Omental fat pad (tissue), 4 donors: ENCODE measurements around the gene DMBX1. TPM values are rescaled to one million over a fixed set of nuclear protein-coding genes. Genes with fewer than 3 reads are reported as not detected.

Source experiments
- ATAC-seq: fragments of 150-250 bp; one replicate; pipeline ENCODE4 v1.9.1; 2016; ENCODE audit warnings: mild to moderate bottlenecking, moderate library complexity; ENCODE audit not compliant: low FRiP score
- DNase-seq: peaks from one replicate; pipeline ENCODE4 v3.0.0-alpha.2; 2019; ENCODE audit warnings: low spot score
- total RNA-seq, 4 donors: library from RNA; depleted of rRNA; stranded (reverse); fragments of >200 nt; gene quantifications; one replicate each; pipeline ENCODE4 v1.1.0, GENCODE V29; 2016
- TF ChIP-seq, protein P1 (sequence below), 3 donors: fragments of 450-650 bp; IDR thresholded peaks; one replicate each; pipeline ENCODE4 v1.5.1; 2016 to 2017; ENCODE audit warnings: antibody characterized with exemption in 3 of 3, mild to moderate bottlenecking in 3 of 3, moderate library complexity in 2 of 3

The DMBX1 gene
- total RNA-seq, 4 donors from 2014 or later, result not detected

DNA sequence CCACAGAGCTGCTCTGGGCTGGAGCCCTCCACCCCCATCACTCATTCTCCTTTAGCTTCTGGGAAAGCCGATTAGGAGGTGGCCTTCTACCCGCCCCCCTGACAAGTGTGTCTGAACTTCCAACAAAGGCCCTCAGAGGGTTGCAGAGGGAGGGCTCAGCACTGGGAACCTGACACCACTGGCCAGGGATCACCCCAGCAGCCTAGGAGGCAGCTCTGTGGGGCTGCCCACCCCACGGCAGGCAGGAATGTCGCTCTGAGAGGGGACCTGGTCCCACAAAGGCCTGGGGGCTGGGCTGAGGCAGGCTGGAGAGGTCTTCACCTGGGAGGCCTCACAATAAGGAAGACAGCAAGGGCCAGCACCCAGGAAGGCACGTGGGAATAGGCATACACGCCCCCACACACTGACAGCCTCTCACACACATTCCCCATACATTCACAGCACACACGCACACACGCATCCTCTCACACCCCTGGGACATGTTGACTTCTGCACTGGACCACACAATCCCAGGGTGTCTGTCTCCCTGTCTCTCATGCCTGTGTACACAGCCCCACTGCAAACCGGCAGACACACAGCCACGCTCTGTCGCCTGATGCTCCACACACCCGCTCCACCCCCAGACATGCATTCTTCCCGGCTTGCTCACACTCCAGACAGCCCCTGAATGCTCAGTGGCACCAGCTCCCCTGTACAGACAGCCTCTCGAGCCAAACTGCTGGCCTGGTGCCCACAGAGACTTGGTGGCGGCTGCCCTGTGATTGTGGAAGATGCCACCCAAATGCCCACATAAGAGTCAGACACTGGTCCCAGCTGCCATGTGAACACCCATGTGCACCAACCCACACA, 30.7 kb downstream of the DMBX1 start:
- no peak for ATAC-seq
- TF ChIP-seq, protein P1, sequence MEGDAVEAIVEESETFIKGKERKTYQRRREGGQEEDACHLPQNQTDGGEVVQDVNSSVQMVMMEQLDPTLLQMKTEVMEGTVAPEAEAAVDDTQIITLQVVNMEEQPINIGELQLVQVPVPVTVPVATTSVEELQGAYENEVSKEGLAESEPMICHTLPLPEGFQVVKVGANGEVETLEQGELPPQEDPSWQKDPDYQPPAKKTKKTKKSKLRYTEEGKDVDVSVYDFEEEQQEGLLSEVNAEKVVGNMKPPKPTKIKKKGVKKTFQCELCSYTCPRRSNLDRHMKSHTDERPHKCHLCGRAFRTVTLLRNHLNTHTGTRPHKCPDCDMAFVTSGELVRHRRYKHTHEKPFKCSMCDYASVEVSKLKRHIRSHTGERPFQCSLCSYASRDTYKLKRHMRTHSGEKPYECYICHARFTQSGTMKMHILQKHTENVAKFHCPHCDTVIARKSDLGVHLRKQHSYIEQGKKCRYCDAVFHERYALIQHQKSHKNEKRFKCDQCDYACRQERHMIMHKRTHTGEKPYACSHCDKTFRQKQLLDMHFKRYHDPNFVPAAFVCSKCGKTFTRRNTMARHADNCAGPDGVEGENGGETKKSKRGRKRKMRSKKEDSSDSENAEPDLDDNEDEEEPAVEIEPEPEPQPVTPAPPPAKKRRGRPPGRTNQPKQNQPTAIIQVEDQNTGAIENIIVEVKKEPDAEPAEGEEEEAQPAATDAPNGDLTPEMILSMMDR (IDR thresholded peaks at IDR 0.05), result no peak
- no peak for DNase-seq

DNA sequence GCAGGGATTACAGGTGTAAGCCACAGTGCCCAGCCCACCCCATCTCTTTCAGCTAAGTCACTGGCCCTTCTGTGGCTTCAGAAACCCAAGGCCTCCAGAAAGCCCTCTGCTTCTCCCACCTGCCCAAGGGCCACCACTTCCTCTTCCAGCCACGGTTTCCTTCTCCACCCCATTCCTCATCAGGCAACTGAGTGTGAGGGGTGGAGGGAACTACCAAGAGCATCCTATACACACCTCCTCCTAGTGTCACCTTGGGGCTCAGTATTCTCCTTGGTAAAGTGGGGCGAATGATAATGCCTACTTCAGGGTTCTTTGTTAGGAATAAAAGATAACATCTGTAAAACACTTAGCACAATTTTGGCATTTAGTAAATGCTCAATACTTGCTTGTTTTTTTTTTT, 31.8 kb downstream of the DMBX1 start:
- DNase-seq, result no peak
- TF ChIP-seq, protein P1 (IDR thresholded peaks at IDR 0.05), result no peak
- no peak for ATAC-seq

DNA sequence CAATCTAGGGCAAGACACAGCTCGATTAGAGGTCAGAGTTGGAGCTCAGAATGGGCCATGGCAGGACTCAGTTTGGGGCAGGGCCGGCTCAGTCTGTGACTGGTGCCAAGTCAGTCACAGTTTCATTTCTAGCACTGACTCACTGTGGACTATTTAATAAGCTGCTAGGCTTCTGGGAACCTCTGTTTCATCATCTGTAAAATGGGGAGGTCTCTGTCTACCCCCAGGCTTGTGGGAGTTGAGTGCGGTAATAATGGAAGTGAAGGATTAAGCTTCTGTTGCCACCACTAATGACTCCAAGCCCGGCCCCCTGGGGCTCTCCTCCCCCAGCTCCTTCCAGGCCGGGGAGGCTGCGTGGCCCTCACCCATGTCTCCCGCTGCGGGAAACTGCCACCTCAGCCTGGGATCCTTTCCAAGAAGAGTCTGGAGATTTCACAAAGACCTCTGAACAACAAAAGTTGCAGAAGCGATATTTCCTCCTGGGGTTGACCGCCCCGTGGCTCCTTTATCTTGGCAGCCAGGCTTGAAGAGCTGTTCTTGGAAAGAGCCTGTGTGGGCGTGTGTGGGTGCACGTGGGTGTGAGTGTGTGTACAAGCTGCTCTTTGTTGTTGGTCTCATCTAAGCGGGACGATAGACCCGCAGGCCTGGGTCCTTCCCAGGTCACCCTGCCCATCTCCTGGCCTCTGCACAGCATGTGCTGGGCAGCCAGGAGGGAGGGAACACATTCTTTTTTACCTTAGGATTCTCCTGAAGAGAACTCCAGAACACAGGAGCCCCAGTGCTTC, 32.7 kb downstream of the DMBX1 start:
- peak; percentile 31 for DNase-seq
- peak; percentile 82 for ATAC-seq
- TF ChIP-seq, protein P1 (IDR thresholded peaks at IDR 0.05), result no peak

DNA sequence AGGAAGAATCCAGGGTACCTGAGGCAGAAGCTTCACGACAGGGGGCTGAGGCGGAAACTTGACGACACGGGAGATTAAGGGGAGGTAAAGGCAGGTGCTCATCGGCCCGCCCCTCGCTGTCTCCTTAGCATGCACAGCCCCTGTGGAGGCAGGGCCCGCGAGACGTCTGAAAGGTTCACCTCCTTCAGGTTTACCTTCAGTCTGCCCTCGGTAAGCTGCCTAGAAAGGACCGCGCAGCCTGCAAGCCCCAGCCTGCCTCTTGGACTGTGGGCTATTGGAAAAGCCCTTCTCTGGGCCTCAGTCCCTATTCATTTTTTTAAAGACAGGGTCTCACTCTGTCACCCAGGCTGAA, 33.3 kb downstream of the DMBX1 start:
- TF ChIP-seq, protein P1 (IDR thresholded peaks at IDR 0.05), result no peak

DNA sequence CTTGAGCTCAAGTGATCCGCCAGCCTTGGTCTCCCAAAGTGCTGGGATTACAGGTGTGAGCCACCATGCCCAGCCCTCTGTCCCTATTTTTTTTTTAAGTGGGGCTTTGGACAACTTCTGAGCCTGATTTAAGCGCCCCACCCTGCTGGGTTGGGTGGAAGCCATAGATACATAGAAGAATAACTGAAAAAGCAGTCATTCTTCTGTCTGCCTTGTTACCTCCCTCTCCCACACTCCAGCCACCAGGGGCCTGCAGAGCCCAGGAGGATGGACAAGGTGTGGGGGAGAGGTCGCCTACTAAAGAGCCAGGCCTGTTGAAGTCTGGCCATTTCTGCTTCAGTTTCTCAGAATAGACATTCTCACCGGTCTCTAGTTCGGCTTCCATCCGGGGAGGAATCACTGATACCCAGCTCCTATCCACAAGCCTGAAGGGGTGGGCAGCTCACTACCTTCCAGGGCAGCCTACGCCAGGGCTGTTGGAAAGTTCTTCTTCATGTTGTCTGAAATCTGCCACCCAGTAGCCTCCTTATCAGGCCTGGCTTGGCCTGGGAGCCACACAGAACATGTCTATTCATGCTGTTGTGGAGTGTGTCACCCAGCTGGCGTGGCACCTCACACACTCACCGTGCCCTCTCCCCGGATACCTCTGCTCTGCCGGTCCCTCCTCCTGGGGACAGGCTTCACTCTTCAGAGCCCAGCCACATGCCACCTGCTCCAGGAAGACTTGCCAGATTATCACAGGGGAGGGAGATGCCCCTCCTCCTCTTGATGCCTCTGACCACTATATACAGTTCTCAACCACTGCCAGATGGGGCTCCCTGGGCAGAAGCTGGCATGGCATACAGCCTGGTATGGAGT, 34.1 kb downstream of the DMBX1 start:
- ATAC-seq, result no peak
- DNase-seq, result no peak
- TF ChIP-seq, protein P1 (IDR thresholded peaks at IDR 0.05), result no peak

More for the DNA sequence above, 33.3 kb downstream of the DMBX1 start:
- DNase-seq (no peak), ATAC-seq (no peak)

DNA sequence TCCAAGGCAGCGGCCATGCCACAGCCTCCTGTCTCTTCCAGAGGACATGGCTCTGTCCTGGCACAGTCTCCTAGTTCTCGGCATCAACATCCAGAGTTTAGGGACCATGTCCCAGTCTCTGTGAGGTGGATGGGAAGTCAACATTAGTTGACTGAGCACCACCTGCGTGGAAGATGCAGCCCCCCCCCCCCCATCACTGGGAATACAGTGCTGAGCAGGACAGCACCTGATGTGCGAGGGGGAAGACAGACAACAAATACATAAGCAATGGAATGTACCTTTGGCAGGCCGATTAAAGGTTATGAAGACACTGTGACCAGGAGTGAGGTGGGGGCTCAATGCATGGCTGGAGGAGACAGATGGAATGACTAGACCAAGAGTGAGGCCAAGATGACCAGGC, 35.2 kb downstream of the DMBX1 start:
- no peak for ATAC-seq

More for the DNA sequence above, 35.2 kb downstream of the DMBX1 start:
- DNase-seq, result no peak
- TF ChIP-seq, protein P1 (IDR thresholded peaks at IDR 0.05), result no peak
